CD1c-positive myeloid dendritic cell (primary cell): ENCODE results near the gene ARID4A.
"Not testable (repeated sequence)": the region's sequence is repeated elsewhere in the genome, so short reads cannot be mapped to it uniquely, and the experiment has no call there.

Experiments
- DNase-seq: peaks from one replicate; pipeline ENCODE4 v3.0.0-alpha.2; 2016; ENCODE audit errors: extremely low spot score

ARID4A gene, protein sequence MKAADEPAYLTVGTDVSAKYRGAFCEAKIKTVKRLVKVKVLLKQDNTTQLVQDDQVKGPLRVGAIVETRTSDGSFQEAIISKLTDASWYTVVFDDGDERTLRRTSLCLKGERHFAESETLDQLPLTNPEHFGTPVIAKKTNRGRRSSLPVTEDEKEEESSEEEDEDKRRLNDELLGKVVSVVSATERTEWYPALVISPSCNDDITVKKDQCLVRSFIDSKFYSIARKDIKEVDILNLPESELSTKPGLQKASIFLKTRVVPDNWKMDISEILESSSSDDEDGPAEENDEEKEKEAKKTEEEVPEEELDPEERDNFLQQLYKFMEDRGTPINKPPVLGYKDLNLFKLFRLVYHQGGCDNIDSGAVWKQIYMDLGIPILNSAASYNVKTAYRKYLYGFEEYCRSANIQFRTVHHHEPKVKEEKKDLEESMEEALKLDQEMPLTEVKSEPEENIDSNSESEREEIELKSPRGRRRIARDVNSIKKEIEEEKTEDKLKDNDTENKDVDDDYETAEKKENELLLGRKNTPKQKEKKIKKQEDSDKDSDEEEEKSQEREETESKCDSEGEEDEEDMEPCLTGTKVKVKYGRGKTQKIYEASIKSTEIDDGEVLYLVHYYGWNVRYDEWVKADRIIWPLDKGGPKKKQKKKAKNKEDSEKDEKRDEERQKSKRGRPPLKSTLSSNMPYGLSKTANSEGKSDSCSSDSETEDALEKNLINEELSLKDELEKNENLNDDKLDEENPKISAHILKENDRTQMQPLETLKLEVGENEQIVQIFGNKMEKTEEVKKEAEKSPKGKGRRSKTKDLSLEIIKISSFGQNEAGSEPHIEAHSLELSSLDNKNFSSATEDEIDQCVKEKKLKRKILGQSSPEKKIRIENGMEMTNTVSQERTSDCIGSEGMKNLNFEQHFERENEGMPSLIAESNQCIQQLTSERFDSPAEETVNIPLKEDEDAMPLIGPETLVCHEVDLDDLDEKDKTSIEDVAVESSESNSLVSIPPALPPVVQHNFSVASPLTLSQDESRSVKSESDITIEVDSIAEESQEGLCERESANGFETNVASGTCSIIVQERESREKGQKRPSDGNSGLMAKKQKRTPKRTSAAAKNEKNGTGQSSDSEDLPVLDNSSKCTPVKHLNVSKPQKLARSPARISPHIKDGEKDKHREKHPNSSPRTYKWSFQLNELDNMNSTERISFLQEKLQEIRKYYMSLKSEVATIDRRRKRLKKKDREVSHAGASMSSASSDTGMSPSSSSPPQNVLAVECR

GRCh38 chr14:58298477-58299400 lies at the start of gene ARID4A:
ARID4A (plus strand) TSS chr14:58298555; CDS start chr14:58299855, 1,300 bp downstream.
- DNase-seq = peak; percentile 66

- no peak for DNase-seq
Observed at GRCh38 chr14:58249611-58250010, 48.7 kb upstream of the ARID4A start.

GRCh38 chr14:58258156-58258555 lies 40.2 kb upstream of the ARID4A start:
- no peak for DNase-seq

GRCh38 chr14:58262005-58262404 lies 36.4 kb upstream of the ARID4A start:
- not testable (repeated sequence) for DNase-seq

DNA sequence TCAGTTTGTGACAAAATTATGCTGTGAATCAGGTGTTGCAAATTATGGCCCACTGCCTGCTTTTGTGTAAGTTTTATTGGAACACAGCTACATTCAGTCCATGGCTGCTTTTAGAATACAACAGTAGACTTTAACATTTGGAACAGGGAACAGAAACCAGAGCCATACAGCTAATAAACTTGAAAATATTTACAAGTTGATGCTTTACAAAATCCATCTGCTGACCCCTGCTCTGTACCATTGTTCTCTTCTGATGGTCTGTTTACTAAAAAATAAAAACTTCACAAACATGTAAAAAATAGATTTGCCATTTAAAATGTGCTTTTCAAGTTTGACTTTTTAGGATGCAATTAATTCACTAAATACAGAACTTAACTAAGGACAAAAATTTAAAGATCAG lies 33.0 kb upstream of the ARID4A start:
- DNase-seq = no peak

DNA sequence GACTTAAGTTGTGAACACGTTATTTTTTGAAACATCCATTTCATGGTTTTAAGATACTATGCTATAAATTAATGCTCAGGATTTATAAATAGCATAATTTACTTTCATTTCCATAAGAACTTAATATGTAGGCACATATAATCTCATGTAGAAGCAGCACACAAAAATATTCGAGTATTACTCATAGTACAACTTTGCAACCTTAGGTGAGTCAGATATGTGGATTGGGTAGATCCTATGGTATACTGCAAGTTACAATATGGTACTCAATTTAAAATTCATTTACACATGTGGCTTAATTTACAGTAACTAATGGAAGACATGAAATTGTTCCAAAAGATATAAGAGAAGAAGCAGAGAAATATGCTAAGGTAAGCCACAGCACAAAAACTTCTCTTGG lies 27.7 kb upstream of the ARID4A start:
- DNase-seq = no peak

GRCh38 chr14:58272588-58273372 lies 25.6 kb upstream of the ARID4A start:
- no peak for DNase-seq

- DNase-seq = no peak
Observed at GRCh38 chr14:58274881-58275280, 23.5 kb upstream of the ARID4A start.

DNA sequence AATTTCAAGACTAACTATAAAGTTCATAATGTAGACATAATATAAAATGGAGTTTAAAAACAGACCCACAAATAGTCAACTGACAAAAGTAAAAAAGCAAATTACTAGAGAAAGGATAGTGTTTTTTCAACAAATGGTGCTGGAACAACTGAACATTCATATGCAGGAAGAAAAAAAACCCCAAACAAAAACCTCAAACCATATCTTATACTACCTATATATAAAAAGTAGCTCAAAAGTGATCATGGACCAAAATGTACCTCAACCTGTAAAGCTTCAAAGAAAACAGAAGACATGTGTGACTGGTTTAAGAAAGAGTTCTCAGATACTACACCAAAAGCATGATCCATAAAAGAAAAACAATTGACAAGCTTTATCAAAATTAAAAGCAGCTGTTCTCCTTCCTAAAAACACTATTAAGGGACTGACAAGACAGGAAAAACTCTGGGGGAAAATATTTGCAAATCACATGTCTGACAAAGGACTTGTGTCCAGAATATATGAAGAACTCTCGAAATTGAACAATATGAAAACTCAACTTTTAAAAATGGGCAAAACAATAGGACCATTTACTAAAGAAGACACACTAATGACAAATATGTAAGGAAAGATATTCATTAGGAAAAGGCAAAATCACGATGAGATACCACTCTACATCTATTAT lies 22.7 kb upstream of the ARID4A start:
- DNase-seq = no peak

GRCh38 chr14:58276208-58276607 lies 22.1 kb upstream of the ARID4A start:
- no peak for DNase-seq

GRCh38 chr14:58278177-58278576 lies 20.2 kb upstream of the ARID4A start:
- DNase-seq = no peak

GRCh38 chr14:58280954-58281787 lies 17.2 kb upstream of the ARID4A start:
- DNase-seq = peak; percentile 96

- no peak for DNase-seq
Observed at GRCh38 chr14:58281969-58282368, 16.4 kb upstream of the ARID4A start.

DNA sequence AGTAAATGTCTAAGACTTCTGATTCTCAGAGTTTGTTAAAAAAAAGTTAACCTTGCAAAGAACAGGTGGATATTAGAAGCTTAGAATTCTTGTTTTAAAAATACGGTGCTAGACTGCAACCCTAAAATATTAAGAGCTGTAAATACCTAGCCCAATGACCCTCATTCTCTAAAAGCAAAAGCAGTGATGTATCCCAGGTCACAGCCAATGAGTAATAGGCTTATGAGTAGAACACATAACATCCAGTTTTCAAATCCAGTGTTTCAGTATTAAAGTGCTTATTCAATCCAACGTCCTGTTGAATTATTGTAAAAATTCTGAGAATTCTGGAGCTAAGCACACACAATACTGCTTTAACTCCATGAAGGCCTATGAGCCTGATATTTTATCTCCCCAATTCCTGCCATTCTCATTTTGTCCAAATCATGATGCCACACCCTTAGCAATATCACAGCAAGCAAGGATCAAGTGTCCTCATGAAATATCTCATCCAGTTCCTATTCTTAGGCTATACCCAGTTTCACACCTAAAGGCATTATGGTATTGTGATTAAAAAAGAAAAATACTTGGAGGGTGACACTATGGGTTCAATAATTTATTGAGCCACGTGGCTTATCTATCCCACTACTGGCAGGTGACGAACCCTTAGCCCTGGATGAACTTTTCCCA lies 15.3 kb upstream of the ARID4A start:
- DNase-seq = no peak

GRCh38 chr14:58283730-58284129 lies 14.6 kb upstream of the ARID4A start:
- no peak for DNase-seq

- no peak for DNase-seq
Observed at GRCh38 chr14:58285132-58285531, 13.2 kb upstream of the ARID4A start.

DNA sequence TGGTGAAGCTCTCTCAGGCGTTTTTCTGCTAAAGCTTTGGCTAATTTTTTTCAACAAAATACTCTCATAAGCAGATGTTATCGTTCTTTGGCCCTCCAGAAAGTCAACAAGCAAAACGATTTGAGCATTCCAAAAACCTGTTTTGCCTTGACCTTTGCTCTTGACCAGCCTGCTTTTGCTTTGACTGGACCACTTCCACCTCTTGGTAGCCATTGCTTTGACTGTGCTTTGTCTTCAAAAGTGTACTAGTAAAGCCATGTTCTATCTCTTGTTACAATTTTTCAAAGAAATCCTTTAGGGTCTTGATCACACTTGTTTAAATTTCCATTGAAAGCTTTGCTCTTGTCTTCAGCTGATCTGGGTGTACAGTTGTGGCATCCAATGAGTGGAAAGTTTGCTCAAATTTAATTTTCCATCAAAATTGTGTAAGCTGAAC lies 10.7 kb upstream of the ARID4A start:
- DNase-seq = no peak
